Measurements from ENCODE around the gene BBS10. TPM values are rescaled to one million over a fixed set of nuclear protein-coding genes. Genes with fewer than 3 reads are reported as not detected.
A peak's percentile ranks its signal among the peaks of the same experiment; 100 is the strongest.
"Not testable (repeated sequence)": the region's sequence is repeated elsewhere in the genome, so short reads cannot be mapped to it uniquely, and the experiment has no call there.

Gene BBS10
- total RNA-seq, result 1 to 10 TPM; 3.0 to 3.1 TPM

DNA sequence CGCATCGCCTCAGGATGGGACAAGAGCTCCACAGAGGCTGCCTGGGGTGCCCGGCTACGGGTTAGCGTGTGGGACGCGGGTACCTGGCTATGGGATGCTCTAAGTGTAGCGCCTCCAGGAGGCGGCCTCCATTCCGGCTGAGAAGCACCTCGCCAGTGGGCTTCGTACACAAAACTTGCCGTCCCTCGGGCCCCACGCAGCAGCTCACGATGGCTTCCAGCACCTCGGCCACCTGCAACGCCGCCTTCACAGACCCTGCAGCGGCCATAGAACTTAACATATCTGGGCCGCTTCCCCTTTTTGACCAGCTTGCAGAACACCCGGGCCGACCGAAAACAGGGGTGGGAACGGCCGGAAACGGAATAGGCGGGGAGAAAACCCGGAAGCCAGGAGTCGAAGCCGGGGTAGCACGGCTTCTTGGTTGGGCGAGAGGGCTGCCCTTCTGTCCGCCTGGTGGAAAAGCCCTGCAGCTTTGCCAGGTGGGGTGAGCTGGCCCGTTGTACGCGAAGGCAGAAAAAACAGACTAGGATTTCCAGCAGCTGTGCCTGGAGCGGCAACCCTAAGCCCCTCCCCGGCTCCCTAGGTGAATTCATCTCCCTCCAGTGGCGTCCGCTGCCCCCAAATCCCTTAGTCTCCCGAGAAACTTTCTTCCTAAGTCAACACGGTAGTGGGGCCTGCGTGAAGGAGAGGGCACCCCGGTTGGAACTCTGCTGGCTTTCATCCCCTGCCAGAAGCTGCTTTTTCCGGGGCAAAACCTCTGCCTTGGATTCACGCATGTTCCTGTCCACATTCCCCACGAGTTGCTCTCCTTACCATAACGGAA lies at the start of gene BBS10:
BBS10 (minus strand) TSS at position 337 of the 823 bp plus-strand sequence; CDS start at position 280, 57 bp downstream.
- H3K36me3 Mint-ChIP-seq, result peaks cover 0 to 14% of the 10 kb centered on the region in 2 donors
- no peaks in the 10 kb centered on the region for H3K9me3 Mint-ChIP-seq
- peak; percentile 81 to 90 for DNase-seq (ENCODE audit: low spot score in 2 of 2)
- peak; percentile 87 to 94 for ATAC-seq
- H3K27ac Mint-ChIP-seq, result peak within 1 kb of the TSS; percentile 95

DNA sequence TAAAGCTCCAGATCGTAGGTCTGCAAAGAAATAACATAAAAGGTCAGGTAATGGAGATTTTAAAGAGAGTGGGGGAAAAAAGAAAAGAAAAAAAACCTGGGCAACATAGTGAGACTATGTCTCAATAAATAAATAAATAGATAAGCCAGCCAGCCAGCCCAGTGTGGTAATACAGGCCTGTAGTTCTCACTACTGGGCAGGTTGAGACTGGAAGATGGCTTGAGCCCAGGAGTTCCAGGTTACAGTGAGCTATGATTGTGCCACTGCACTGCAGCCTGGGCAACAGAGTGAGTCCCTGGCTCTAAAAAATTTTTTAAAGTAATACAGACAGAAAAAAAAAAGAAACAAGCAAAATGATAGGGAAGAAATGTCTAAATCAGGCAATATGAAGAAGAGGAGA lies 43.2 kb upstream of the BBS10 start:
- ATAC-seq, result no peak
- H3K27ac Mint-ChIP-seq, result peak overlapping the region in 1 of 2 donors; percentile 84
- no peak for DNase-seq (ENCODE audit: low spot score in 2 of 2)
- no peaks in the 10 kb centered on the region for H3K9me3 Mint-ChIP-seq
- H3K36me3 Mint-ChIP-seq, result peaks cover 0 to 6% of the 10 kb centered on the region in 2 donors

DNA sequence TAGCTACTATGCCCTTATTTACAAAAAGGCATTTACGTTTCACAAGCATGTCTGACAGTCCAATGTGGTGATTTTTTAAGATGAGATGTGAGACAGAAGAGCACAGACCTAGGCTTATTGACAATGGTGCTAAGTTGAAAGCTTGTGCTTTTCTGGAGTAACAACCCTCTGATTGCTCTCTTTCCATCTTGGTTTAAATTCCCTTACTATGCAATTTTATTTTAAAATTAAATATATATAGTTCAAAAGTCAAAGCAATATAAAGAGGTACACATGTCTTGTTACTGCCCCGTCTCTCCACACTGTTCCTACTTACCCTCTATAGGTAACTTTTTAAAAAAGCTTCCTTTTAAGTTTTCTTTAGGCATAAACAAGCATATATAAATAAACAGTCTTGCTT lies 39.4 kb upstream of the BBS10 start:
- no peaks in the 10 kb centered on the region for H3K9me3 Mint-ChIP-seq
- no peak for DNase-seq (ENCODE audit: low spot score in 2 of 2)
- ATAC-seq, result no peak
- H3K36me3 Mint-ChIP-seq, result peaks cover 0 to 6% of the 10 kb centered on the region in 2 donors
- H3K27ac Mint-ChIP-seq, result no peak overlapping the region

DNA sequence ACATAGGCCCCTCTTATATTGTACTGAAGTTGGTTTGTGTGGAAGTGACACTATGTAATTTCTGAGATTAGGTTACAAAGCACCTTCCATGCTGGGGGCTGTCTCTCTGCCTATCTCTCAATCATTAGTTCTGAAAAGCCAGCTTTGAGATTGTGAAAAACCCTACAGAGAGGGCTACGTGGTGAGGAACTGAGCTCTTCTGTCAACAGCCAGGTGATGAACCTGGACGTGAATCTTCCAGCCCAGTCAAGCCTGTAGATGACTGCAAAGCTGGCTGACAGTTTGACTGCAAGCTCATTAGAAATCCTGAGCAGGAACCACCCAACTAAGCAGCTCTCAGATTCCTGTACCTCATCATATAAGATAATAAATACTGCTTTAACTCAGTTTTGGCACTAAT lies 36.3 kb upstream of the BBS10 start:
- ATAC-seq (no peak), DNase-seq (ENCODE audit: low spot score in 2 of 2) (no peak)
- H3K27ac Mint-ChIP-seq, result no peak overlapping the region
- no peaks in the 10 kb centered on the region for H3K9me3 Mint-ChIP-seq
- peaks cover 0 to 6% of the 10 kb centered on the region in 2 donors for H3K36me3 Mint-ChIP-seq

DNA sequence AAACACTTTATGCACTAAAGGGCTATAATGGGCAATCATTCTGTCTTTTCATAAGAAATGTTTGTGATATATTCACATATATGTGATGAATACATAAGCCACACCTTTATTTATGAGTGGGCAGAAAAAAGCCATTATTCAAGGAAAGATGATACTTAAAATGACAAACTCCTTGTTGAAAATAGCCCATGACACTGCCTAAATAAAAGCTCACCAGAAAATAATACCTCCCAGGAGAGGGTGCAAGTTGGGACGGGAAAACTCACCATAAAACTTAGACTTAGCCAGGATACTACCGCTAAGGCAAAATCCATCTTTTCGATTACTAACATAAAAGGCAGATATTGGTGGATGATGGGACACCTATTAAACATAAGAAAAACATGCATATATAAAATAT lies 35.8 kb upstream of the BBS10 start:
- DNase-seq (ENCODE audit: low spot score in 2 of 2) (no peak), ATAC-seq (no peak)
- H3K9me3 Mint-ChIP-seq, result no peaks in the 10 kb centered on the region
- H3K36me3 Mint-ChIP-seq, result peaks cover 0 to 6% of the 10 kb centered on the region in 2 donors
- no peak overlapping the region for H3K27ac Mint-ChIP-seq

DNA sequence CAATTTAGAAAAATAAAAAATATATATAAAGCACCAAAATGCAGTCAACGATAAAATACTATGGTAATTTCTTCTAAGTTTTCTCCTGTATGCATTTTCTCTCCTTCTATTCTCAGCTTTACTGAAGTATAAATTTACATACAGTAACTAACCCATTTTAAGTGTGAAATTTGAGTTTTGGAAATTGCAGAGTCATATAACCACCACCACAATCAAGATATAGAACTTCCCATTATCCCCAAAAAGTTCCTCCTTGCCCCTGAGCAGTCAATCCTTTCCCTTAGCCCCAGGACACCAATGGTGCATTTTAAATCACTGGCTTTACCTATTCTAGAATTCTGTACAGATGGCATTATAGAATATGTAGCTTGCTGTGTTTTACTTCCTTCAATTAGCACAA lies 31.0 kb upstream of the BBS10 start:
- DNase-seq (ENCODE audit: low spot score in 2 of 2), result no peak
- H3K36me3 Mint-ChIP-seq, result peaks cover 6 to 12% of the 10 kb centered on the region in 2 donors
- H3K9me3 Mint-ChIP-seq, result no peaks in the 10 kb centered on the region
- no peak for ATAC-seq
- peak overlapping the region in 1 of 2 donors; percentile 44 for H3K27ac Mint-ChIP-seq

DNA sequence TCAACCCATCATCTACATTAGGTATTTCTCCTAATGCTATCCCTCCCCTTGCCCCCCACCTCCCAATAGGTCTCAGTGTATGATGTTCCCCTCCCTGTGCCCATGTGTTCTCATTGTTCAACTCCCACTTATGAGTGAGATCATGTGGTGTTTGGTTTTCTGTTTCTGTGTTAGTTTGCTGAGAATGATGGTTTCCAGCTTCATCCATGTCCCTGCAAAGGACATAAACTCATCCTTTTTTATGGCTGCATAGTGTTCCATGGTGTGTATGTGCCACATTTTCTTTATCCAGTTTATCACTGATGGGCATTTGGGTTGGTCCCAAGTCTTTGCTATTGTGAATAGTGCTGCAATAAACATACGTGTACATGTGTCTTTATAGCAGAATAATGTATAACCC lies 28.7 kb upstream of the BBS10 start:
- peaks cover 6 to 12% of the 10 kb centered on the region in 2 donors for H3K36me3 Mint-ChIP-seq

DNA sequence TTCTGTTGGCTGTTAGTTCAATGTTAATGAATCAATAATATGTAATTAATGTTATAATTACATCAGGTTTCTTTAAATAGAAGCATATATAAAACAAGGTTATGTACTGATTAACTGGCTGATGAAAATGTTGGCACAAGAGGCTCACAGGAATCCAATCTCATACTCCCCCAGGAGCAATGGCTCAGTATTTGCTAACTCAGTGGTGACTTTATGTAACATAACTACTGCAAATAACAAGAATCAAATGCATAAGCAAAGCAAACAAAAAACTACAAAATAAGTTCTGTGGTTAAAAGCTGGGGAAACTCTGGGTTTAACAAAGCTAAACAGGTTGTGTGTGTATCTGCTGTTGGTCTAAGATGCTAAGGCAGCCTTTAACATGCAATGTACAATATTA lies 27.7 kb upstream of the BBS10 start:
- H3K9me3 Mint-ChIP-seq, result no peaks in the 10 kb centered on the region
- no peak for DNase-seq (ENCODE audit: low spot score in 2 of 2)
- ATAC-seq, result no peak
- peaks cover 6 to 12% of the 10 kb centered on the region in 2 donors for H3K36me3 Mint-ChIP-seq
- no peak overlapping the region for H3K27ac Mint-ChIP-seq

More for the DNA sequence above, 28.7 kb upstream of the BBS10 start:
- H3K27ac Mint-ChIP-seq, result peak overlapping the region in 1 of 2 donors; percentile 66
- not testable (repeated sequence) for DNase-seq (ENCODE audit: low spot score in 2 of 2); ATAC-seq; H3K9me3 Mint-ChIP-seq

DNA sequence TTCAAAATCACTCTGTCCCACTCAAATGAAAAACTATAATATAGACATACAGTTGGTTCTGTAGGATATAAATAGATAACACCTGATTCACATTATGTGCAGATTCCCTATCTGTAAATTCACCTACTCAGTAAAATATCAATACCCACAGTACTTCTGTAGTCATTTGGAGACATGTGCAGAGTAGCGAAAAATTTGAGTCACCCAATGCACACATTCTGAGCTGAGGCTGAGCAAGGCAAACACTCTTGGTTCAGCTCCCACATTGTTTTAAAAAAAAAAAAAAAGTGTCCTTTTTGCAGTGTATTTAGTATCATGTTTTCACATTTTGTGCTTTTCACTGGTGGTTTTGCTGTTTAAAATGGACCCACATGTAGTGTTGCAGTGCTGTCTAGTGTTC lies 27.3 kb upstream of the BBS10 start:
- ATAC-seq (peak in 1 of 2 donors; percentile 62), DNase-seq (ENCODE audit: low spot score in 2 of 2) (no peak)
- Mint-ChIP-seq H3K27ac (no peak overlapping the region), H3K36me3 (peaks cover 6 to 12% of the 10 kb centered on the region in 2 donors), H3K9me3 (no peaks in the 10 kb centered on the region)

DNA sequence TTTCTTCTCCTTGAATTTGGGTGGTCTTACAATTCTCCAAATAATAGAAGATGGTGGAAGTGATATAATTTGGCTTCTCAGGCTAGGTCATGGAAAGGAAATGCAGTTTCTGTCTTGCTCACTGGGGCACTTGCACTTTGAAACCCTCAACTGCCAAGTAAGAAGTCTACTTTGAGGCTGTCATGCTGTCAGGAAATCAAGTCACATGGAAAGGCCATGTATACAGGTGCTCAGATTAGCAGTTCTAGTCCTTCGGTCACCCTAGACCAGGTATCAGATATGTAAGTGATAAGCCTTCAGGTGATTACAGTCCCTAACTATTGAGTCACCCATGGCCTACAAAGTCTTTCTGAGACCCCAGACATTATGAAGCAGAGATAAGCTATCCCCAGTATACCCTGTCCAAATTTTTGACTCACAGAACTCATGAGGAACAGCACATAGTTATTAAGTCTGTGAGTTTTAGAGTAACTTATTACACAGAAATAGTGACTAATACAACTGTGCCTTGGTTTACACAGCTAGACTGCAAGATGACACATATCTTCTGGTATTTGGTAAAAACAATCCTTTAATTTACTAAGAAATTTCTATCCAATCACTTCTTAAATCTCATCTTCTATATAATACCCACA lies 26.3 kb upstream of the BBS10 start:
- Mint-ChIP-seq H3K27ac (no peak overlapping the region), H3K36me3 (peaks cover 6 to 18% of the 10 kb centered on the region in 2 donors), H3K9me3 (no peaks in the 10 kb centered on the region)
- DNase-seq (ENCODE audit: low spot score in 2 of 2), result no peak
- ATAC-seq, result peak; percentile 37 to 75

DNA sequence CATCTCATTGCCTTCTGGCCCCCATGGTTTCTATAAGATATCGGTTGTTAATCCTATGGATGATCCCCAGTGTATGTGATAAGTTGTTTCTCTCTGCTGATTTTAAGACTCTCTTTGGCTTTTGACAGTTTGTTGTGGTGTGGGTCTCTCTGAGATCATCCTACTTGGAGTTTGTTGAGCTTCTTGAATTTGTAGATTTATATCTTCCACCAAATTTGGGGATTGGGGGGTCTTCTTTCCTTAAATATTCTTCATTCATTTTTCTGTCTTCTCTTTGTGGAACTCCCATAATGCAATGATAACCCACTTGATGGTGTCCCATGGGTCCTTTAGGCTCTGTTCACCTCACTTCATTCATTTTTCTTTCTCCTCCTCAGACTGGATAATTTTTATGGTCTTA lies 20.0 kb upstream of the BBS10 start:
- peaks cover 41 to 51% of the 10 kb centered on the region in 2 donors for H3K36me3 Mint-ChIP-seq
- no peak overlapping the region for H3K27ac Mint-ChIP-seq
- DNase-seq (ENCODE audit: low spot score in 2 of 2), result no peak
- peaks cover 7 to 11% of the 10 kb centered on the region in 2 donors for H3K9me3 Mint-ChIP-seq
- ATAC-seq, result no peak

DNA sequence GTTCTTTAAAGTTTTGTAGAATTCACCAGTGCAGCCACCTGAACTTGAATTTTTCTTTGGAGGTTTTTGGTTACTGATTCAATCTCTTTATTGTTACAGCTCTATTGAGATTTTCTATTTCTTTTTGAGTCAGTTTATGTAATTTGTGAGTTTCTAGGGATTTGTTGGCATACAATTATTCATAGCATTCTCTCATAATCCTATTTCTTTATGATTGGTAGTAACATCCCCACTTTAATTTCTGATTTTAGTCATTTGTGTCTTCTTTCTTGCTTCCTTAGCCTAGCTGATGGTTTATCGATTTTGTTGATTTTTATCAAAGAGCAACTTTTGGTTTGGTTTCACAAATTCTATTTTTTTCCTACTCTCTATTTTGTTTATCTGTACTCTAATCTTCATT lies 17.9 kb upstream of the BBS10 start:
- ATAC-seq (peak in 1 of 2 donors; percentile 61), DNase-seq (ENCODE audit: low spot score in 2 of 2) (no peak)
- Mint-ChIP-seq H3K9me3 (peaks cover 7 to 11% of the 10 kb centered on the region in 2 donors), H3K27ac (peak overlapping the region in 1 of 2 donors; percentile 42), H3K36me3 (peaks cover 41 to 51% of the 10 kb centered on the region in 2 donors)

DNA sequence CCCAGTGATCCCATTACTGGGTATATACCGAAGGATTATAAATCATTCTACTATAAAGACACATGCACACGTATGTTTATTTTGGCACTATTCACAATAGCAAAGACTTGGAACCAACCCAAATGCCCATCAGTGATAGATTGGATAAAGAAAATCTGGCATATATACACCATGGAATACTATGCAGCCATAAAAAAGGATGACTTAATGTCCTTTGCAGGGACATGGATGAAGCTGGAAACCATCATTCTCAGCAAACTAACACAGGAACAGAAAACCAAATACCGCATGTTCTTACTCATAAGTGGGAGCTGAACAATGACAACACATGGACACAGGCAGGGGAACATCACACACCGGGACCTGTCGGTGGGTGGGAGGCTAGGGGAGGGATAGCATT lies 15.9 kb upstream of the BBS10 start:
- not testable (repeated sequence) for H3K27ac Mint-ChIP-seq; DNase-seq (ENCODE audit: low spot score in 2 of 2); ATAC-seq
- peaks cover 7 to 11% of the 10 kb centered on the region in 2 donors for H3K9me3 Mint-ChIP-seq
- peaks cover 41 to 42% of the 10 kb centered on the region in 2 donors for H3K36me3 Mint-ChIP-seq

DNA sequence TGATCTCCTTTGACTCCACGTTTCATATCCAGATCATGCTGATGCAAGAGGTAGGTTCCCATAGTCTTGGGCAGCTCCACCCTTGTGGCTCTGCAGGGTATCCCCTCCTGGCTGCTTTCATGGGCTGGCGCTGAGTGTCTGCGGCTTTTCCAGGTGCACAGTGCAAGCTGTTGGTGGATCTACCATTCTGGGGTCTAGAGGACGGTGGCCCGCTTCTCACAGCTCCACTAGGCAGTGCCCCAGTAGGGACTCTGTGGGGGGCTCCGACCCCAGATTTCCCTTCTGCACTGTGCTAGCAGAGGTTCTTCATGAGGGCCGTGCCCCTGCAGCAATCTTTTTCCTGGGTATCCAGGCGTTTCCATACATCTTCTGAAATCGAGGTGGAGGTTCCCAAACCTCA lies 12.1 kb upstream of the BBS10 start:
- peaks cover 4 to 12% of the 10 kb centered on the region in 2 donors for H3K36me3 Mint-ChIP-seq
- H3K9me3 Mint-ChIP-seq, result no peaks in the 10 kb centered on the region
- no peak for ATAC-seq
- no peak for DNase-seq (ENCODE audit: low spot score in 2 of 2)
- no peak overlapping the region for H3K27ac Mint-ChIP-seq

DNA sequence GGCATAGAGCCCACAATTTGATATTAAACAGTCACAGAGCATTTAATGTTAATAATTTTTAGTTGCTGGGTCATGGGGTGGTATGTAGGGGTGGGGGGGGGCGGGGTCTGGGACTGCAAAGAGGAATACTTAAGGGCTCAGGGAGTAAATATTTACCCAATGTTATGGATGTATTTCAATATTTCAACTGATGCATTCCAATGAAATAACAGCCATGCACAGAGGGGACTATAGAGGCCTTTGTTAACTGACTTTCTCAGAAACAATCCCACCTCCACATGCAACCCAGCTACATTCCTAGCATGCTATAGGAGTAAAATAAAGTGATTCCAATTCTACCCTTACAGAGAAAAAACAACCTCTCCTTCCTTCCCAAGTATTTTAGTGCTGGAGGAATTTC lies 7.9 kb upstream of the BBS10 start:
- ATAC-seq, result no peak
- Mint-ChIP-seq H3K36me3 (peaks cover 0 to 6% of the 10 kb centered on the region in 2 donors), H3K27ac (no peak overlapping the region), H3K9me3 (no peaks in the 10 kb centered on the region)
- no peak for DNase-seq (ENCODE audit: low spot score in 2 of 2)

DNA sequence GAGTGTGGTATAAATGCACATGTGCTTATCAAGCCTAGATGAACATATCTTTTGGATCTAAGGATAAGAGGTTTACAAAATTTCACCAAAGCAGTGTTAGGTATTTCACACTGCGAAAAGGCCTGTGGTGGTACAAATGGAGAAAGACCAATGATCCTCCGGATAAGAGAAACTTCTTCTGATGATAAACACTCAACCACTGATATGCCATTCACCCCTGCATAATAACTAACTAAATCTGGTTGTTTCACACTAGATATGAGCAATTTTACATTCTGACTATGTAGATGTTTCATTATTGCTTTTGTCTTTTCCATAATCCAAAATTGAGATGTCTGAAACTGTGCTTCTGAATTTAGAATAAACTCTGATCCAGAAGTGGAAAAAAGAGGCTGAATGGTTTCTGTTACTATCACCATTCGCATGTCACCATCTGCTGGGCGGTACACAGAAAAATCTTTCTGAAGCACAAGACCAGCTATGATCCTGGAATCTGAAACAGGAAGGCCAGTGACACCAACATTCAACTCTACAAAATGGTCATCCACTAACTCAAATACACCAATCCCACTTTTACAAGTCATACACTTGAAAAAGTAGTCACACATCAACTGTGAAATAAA lies 1.3 kb downstream of the BBS10 start:
- H3K9me3 Mint-ChIP-seq, result no peaks in the 10 kb centered on the region
- peaks cover 0 to 14% of the 10 kb centered on the region in 2 donors for H3K36me3 Mint-ChIP-seq

DNA sequence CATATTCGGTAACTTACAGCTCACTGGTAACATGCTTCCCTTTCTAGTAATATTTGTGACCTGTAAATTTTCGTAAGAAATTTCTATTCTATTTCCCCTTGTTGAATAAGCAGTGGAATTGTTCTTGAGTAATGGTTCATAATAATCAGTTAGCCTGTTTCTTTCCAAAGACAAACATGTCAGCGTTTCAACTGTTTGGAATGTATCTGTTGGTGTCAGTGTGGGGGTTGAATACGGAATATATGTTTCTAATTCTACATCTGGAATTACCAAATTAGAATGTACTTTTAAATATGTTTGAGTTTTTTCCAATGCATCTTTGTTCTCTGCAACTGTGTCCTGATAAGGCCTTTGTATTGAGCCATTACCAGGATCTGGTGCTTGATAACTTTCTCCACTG lies 2.0 kb downstream of the BBS10 start:
- no peak for ATAC-seq
- Mint-ChIP-seq H3K9me3 (no peaks in the 10 kb centered on the region), H3K27ac (peak overlapping the region in 1 of 2 donors; percentile 95), H3K36me3 (peaks cover 0 to 14% of the 10 kb centered on the region in 2 donors)
- DNase-seq (ENCODE audit: low spot score in 2 of 2), result no peak

More for the DNA sequence above, 1.3 kb downstream of the BBS10 start:
- ATAC-seq (peak; percentile 39 to 65), DNase-seq (ENCODE audit: low spot score in 2 of 2) (no peak)
- H3K27ac Mint-ChIP-seq, result peak overlapping the region in 1 of 2 donors; percentile 95

Data from activated naive CD4-positive, alpha-beta T cell treated with anti-CD3 and anti-CD28 coated beads, Interleukin-2, amount 50 U/mL, for 72 hours (primary cell).